ENCODE results near the gene RALGPS1. TPM values are rescaled to one million over a fixed set of nuclear protein-coding genes. Genes with fewer than 3 reads are reported as not detected.

Gene RALGPS1
- total RNA-seq, 1 donor = 2.9 TPM

GRCh38 chr9:127135056-127135745 is 220.6 kb downstream of the RALGPS1 start:
- no peak for TF ChIP-seq CTCF (IDR thresholded peaks at IDR 0.05; ENCODE audit: insufficient read depth, low read length)
- H3K4me3 ChIP-seq (ENCODE audit: low read depth, low read length) = no peak overlapping the region

GRCh38 chr9:127136081-127136879 is 221.7 kb downstream of the RALGPS1 start:
- no peak for DNase-seq (ENCODE audit: low read depth)
- H3K4me3 ChIP-seq (ENCODE audit: low read depth, low read length) = no peak overlapping the region
- no peak for TF ChIP-seq CTCF (IDR thresholded peaks at IDR 0.05; ENCODE audit: insufficient read depth, low read length)

More at GRCh38 chr9:127135056-127135745, 220.6 kb downstream of the RALGPS1 start:
- no peak for DNase-seq (ENCODE audit: low read depth)

GRCh38 chr9:127136880-127137639 is 222.5 kb downstream of the RALGPS1 start:
- TF ChIP-seq CTCF (IDR thresholded peaks at IDR 0.05; ENCODE audit: insufficient read depth, low read length) = no peak
- no peak overlapping the region for H3K4me3 ChIP-seq (ENCODE audit: low read depth, low read length)
- no peak for DNase-seq (ENCODE audit: low read depth)

- no peak for DNase-seq (ENCODE audit: low read depth)
- no peak for TF ChIP-seq CTCF (IDR thresholded peaks at IDR 0.05; ENCODE audit: insufficient read depth, low read length)
- H3K4me3 ChIP-seq (ENCODE audit: low read depth, low read length) = no peak overlapping the region
Measured at GRCh38 chr9:127137640-127138360, 223.2 kb downstream of the RALGPS1 start.

GRCh38 chr9:127138444-127138843 is 223.9 kb downstream of the RALGPS1 start:
- TF ChIP-seq CTCF (IDR thresholded peaks at IDR 0.05; ENCODE audit: insufficient read depth, low read length) = no peak
- no peak overlapping the region for H3K4me3 ChIP-seq (ENCODE audit: low read depth, low read length)
- no peak for DNase-seq (ENCODE audit: low read depth)

GRCh38 chr9:127139071-127139731 is 224.6 kb downstream of the RALGPS1 start:
- no peak for DNase-seq (ENCODE audit: low read depth)
- H3K4me3 ChIP-seq (ENCODE audit: low read depth, low read length) = no peak overlapping the region
- no peak for TF ChIP-seq CTCF (IDR thresholded peaks at IDR 0.05; ENCODE audit: insufficient read depth, low read length)

All from fibroblast of the aortic adventitia (primary cell).